HTERT RPE-1 (cell line): Measurements from ENCODE around the gene RNF31.

Experiments used
- in situ Hi-C: fragments of 300-500 bp; cut with MboI; formaldehyde crosslinking; loops from 4 replicates; pipeline ENCODE4 v1.14.3; 2020; ENCODE audit warnings: low sequenced_read_pairs

The RNF31 gene

GRCh38 chr14:24181371-24182077, 34.2 kb downstream of the RNF31 start:
- in situ Hi-C loops: no loop called here

- in situ Hi-C loops: no loop called here
Observed at GRCh38 chr14:24182110-24182882, 35.0 kb downstream of the RNF31 start.

- in situ Hi-C loops: no loop called here
Observed at GRCh38 chr14:24183014-24183481, 35.8 kb downstream of the RNF31 start.

- in situ Hi-C loops: no loop called here
Observed at GRCh38 chr14:24184104-24184970, 37.0 kb downstream of the RNF31 start.

- in situ Hi-C loops: no loop called here
Observed at GRCh38 chr14:24185026-24185425, 37.7 kb downstream of the RNF31 start.

GRCh38 chr14:24185741-24186140, 38.4 kb downstream of the RNF31 start:
- in situ Hi-C loops: no loop called here

GRCh38 chr14:24186831-24187538, 39.7 kb downstream of the RNF31 start:
- in situ Hi-C loops: no loop called here

- in situ Hi-C loops: no loop called here
Observed at GRCh38 chr14:24187539-24187915, 40.2 kb downstream of the RNF31 start.

- in situ Hi-C loops: no loop called here
Observed at GRCh38 chr14:24188251-24189058, 41.2 kb downstream of the RNF31 start, which contains the start of gene IPO4. Gene IPO4 (minus strand): TSS chr14:24188816. CDS start chr14:24188787, 29 bp downstream.

- in situ Hi-C loops: no loop called here
Observed at GRCh38 chr14:24189059-24189375, 41.7 kb downstream of the RNF31 start.

GRCh38 chr14:24189460-24189859, 42.2 kb downstream of the RNF31 start:
- in situ Hi-C loops: no loop called here

GRCh38 chr14:24190416-24190815, 43.1 kb downstream of the RNF31 start:
- in situ Hi-C loops: no loop called here

GRCh38 chr14:24192933-24193332, 45.6 kb downstream of the RNF31 start:
- in situ Hi-C loops: no loop called here

- in situ Hi-C loops: no loop called here
Observed at GRCh38 chr14:24194186-24194872, 47.0 kb downstream of the RNF31 start.

- in situ Hi-C loops: no loop called here
Observed at GRCh38 chr14:24194873-24195185, 47.5 kb downstream of the RNF31 start.

GRCh38 chr14:24195186-24196070, 48.1 kb downstream of the RNF31 start, which contains the start of gene TM9SF1:
Gene TM9SF1 (minus strand): TSS chr14:24195441. CDS start chr14:24195019, 422 bp downstream.
- in situ Hi-C loops: no loop called here

GRCh38 chr14:24196071-24197055, 49.1 kb downstream of the RNF31 start:
- in situ Hi-C loops: no loop called here
